NT2/D1 (cell line): Measurements from ENCODE around the gene TMC8.
"Not testable (repeated sequence)": the region's sequence is repeated elsewhere in the genome, so short reads cannot be mapped to it uniquely, and the experiment has no call there.

Experiments used
- DNase-seq: peaks from one replicate; pipeline ENCODE4 v3.0.0-alpha.2; 2011; ENCODE audit warnings: low read depth, low spot score
- H3K27me3 ChIP-seq: 2 replicates; pipeline ENCODE4 v1.6.0; 2011; ENCODE audit warnings: mild to moderate bottlenecking; ENCODE audit not compliant: insufficient read length, insufficient read depth
- H3K36me3 ChIP-seq: 2 replicates; pipeline ENCODE4 v1.6.1; 2011; ENCODE audit warnings: mild to moderate bottlenecking, low read length, mixed read lengths; ENCODE audit not compliant: insufficient read depth, insufficient read length
- H3K4me1 ChIP-seq: 2 replicates; pipeline ENCODE4 v1.5.1; 2011; ENCODE audit not compliant: insufficient read depth, insufficient read length
- H3K4me3 ChIP-seq: 2 replicates; pipeline ENCODE4 v1.5.1; 2011; ENCODE audit warnings: low read depth; ENCODE audit not compliant: insufficient read length
- H3K9ac ChIP-seq: 2 replicates; pipeline ENCODE4 v1.6.0; 2011; ENCODE audit warnings: low read depth; ENCODE audit not compliant: insufficient read length
- H3K9me3 ChIP-seq: 2 replicates; pipeline ENCODE4 v1.5.1; 2011; ENCODE audit warnings: mild to moderate bottlenecking, low read length; ENCODE audit not compliant: insufficient read depth
- SUZ12 ChIP-seq: IDR thresholded peaks from 2 replicates; pipeline ENCODE4 v1.6.1; 2011; ENCODE audit not compliant: insufficient read length, insufficient read depth; ENCODE audit errors: extremely low read depth
- YY1 ChIP-seq: IDR thresholded peaks from 2 replicates; pipeline ENCODE4 v1.6.1; 2011; ENCODE audit not compliant: insufficient read length, insufficient read depth
- ZNF274 ChIP-seq: IDR thresholded peaks from 2 replicates; pipeline ENCODE4 v1.6.1; 2011; ENCODE audit warnings: mild to moderate bottlenecking, low read depth, low read length

The TMC8 gene, protein sequence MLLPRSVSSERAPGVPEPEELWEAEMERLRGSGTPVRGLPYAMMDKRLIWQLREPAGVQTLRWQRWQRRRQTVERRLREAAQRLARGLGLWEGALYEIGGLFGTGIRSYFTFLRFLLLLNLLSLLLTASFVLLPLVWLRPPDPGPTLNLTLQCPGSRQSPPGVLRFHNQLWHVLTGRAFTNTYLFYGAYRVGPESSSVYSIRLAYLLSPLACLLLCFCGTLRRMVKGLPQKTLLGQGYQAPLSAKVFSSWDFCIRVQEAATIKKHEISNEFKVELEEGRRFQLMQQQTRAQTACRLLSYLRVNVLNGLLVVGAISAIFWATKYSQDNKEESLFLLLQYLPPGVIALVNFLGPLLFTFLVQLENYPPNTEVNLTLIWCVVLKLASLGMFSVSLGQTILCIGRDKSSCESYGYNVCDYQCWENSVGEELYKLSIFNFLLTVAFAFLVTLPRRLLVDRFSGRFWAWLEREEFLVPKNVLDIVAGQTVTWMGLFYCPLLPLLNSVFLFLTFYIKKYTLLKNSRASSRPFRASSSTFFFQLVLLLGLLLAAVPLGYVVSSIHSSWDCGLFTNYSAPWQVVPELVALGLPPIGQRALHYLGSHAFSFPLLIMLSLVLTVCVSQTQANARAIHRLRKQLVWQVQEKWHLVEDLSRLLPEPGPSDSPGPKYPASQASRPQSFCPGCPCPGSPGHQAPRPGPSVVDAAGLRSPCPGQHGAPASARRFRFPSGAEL

DNA sequence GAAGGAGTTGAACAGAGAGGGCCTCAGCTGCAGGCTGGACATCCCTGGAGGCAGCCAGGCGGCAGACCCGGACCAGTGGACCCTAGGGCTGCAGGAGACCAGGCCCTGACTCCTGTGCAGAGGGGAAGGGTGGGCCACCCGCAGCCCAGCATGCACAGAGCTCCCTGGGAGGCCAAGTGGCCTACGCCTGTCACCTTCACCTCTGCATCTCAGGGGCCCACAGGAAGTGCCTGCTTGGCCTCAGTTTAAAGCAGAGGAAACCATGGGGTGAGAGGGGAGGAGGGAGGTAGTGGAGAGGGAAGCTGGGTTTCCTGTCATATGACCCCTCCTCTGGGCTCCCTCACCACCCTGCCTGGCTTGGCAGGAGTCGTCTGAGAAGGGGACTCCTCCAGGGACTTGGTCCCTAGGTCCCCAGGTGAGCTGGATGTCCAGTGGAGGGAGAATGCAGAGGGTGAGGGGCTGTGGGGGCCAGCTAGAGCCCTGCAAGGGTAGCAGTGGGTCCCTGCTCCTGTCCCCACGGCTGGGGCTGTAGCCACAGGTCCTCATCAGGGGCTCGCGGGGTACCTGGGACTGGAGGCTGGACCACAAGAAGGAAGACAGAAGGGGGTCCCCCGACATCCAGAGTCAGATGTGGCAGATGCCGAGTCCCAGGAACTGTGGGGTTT, at the start of gene TMC8:
Gene TMC8 (plus strand): TSS at position 335 of the 665 bp plus-strand sequence. CDS start 818 bp downstream, outside the sequence.
- Histone ChIP-seq H3K4me3 (peak within 1 kb of the TSS; percentile 29), H3K9ac (peak within 1 kb of the TSS; percentile 58), H3K4me1 (peaks cover 36% of the 10 kb centered on the region), H3K9me3 (no peaks in the 10 kb centered on the region), H3K36me3 (peaks cover 8% of the 10 kb centered on the region), H3K27me3 (peaks cover 37% of the 10 kb centered on the region)
- no peak for DNase-seq
- TF ChIP-seq YY1 (no peak), SUZ12 (no peak), ZNF274 (no peak)

DNA sequence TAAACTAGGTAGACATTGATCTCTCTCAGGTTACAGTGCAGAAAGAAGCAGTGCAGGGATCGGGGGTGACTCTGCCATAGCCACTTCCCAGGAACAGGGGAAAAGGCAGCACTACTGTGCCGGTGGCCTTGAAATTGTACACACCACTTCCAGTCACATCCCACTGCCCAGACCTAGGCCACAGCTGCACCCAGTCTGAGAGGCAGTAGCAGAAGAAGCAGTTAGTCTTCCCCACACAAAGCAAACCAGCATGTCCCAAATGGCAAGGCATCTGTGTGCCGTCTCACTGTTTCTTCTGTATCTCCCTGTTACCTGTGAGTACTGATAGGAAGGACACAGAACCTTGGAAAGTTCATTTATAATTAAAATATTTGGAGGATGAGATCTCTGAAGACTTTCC, 49.0 kb upstream of the TMC8 start:
- no peaks in the 10 kb centered on the region for H3K9me3 ChIP-seq
- no peak overlapping the region for H3K4me3 ChIP-seq
- DNase-seq: no peak
- no peaks in the 10 kb centered on the region for H3K27me3 ChIP-seq
- no peaks in the 10 kb centered on the region for H3K4me1 ChIP-seq
- H3K9ac ChIP-seq: peak overlapping the region; percentile 17
- H3K36me3 ChIP-seq: peaks cover 39% of the 10 kb centered on the region
- TF ChIP-seq YY1: no peak
- no peak for TF ChIP-seq SUZ12
- TF ChIP-seq ZNF274: no peak

DNA sequence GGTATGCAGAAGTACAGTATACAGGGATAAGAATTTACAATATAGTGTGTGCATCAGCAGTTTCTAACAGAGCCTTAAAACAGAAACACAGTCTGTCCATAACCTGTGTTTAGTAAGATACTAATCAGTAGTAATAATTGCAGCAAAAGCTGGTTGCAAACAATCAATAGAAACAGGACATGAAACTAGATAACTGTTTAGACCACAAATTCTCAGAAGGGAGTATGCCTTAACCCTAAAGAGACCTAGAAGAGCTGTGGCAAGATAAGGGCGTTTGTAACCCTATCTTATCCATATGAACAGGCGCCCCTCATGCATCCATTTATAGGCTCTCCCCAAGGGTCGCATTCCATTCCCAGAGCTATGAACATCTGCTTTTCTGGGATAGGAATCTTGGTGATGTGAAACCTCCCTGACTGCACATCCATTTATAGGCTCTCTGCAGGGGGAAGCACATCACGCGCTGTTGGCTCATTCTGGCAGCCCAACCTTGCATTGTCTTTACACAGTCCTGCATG, 48.2 kb upstream of the TMC8 start:
- DNase-seq, H3K4me1 ChIP-seq, H3K4me3 ChIP-seq, H3K27me3 ChIP-seq, H3K9ac ChIP-seq, H3K9me3 ChIP-seq: not testable (repeated sequence)
- peaks cover 46% of the 10 kb centered on the region for H3K36me3 ChIP-seq

DNA sequence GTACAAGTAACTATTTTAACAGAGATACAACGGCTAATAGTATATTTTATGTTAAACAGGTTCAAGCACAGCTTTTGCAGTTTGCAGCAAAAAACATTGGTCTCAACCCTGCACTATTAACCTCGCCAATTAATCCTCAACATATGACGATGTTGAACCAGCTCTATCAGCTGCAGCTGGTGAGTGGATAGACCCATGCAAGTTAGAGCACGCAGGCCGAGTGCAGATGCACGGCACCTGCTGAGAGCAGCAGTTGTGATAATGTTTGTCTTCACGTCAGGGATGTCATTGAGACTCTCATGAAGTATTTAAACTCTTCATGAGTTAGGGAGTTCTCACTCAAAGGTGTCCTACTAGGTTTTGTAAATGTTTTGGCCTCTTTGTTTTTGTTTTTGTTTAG, 47.6 kb upstream of the TMC8 start:
- H3K4me1 ChIP-seq: no peaks in the 10 kb centered on the region
- H3K36me3 ChIP-seq: peaks cover 45% of the 10 kb centered on the region
- no peak for DNase-seq
- TF ChIP-seq ZNF274: no peak
- TF ChIP-seq YY1: no peak
- TF ChIP-seq SUZ12: no peak
- H3K27me3 ChIP-seq: no peaks in the 10 kb centered on the region
- H3K9me3 ChIP-seq: no peaks in the 10 kb centered on the region
- H3K4me3 ChIP-seq: no peak overlapping the region
- no peak overlapping the region for H3K9ac ChIP-seq

DNA sequence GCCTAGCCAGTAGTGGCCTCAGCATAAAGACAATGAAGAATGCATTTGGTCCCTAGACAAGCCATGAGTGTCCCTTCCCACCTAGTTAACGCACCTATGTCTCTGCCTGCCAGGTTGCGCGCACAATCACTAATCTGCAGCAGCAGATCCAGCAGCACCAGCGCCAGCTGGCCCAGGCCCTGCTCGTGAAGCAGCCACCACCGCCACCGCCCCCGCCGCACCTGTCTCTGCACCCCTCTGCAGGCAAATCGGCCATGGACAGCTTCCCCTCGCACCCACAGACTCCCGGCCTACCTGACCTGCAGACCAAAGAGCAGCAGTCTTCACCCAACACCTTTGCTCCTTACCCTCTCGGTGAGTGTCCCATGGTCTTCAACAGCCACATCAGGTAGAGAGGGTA, 43.8 kb upstream of the TMC8 start:
- Histone ChIP-seq H3K27me3 (no peaks in the 10 kb centered on the region), H3K9me3 (no peaks in the 10 kb centered on the region), H3K4me3 (no peak overlapping the region), H3K4me1 (no peaks in the 10 kb centered on the region), H3K9ac (no peak overlapping the region), H3K36me3 (peaks cover 40% of the 10 kb centered on the region)
- no peak for TF ChIP-seq YY1
- TF ChIP-seq SUZ12: no peak
- no peak for TF ChIP-seq ZNF274
- no peak for DNase-seq

DNA sequence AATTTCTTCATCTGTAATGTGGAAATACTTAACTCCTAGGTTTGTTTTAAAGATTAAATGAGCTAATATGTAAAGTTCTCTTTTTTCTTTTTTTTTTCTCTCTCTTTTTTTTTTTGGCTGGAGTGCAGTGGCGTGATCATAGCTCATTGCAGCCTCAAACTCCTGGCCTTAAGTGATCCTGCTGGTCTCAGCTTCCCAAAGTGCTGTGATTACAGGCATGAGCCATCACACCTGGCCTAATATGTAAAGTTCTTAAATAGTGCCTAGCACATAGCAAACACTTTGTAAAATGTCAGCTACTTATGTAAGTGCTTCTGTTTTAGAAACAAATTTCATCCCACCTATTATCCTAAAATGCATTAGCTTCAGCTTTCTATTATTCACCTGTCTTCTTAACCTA, 42.0 kb upstream of the TMC8 start:
- no peaks in the 10 kb centered on the region for H3K9me3 ChIP-seq
- H3K4me3 ChIP-seq: no peak overlapping the region
- H3K4me1 ChIP-seq: no peaks in the 10 kb centered on the region
- no peak for TF ChIP-seq YY1
- peaks cover 51% of the 10 kb centered on the region for H3K36me3 ChIP-seq
- no peak overlapping the region for H3K9ac ChIP-seq
- no peak for DNase-seq
- no peaks in the 10 kb centered on the region for H3K27me3 ChIP-seq

DNA sequence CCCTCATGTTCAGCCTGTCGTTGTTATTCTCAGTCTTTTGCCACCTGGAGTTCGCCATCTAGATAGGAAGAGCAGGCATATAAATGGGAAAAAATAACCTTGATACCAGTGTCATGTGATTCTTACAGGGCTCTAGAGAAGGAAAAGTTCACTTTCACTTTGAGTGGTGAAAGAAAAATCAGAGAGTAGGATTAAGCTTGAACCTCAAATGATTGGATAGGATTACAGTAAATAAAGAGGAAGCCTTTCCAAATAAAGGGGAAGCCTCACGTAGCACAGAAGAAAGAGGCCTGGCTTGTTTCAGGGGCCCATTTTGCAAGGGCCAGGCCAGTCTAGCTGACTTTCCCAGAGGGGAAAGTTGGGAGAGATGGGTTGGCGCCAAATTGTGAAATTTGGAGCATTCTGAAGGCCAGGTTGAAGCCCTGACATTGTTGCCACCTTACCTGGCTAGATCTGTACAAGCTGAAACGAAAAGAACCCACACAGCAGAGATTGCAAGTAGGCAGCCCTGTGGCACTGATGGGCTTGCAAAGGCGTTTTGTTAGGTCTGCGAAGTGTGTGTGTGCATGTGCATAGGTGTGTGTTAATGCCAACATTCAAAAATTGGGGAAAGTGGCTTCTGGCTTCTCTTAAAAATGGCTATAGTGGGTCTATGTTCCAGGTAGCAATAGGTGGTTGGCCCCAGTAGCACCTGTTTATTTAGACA, 40.8 kb upstream of the TMC8 start:
- Histone ChIP-seq H3K4me3 (no peak overlapping the region), H3K9ac (no peak overlapping the region), H3K9me3 (no peaks in the 10 kb centered on the region), H3K36me3 (peaks cover 59% of the 10 kb centered on the region), H3K4me1 (no peaks in the 10 kb centered on the region), H3K27me3 (no peaks in the 10 kb centered on the region)
- no peak for TF ChIP-seq SUZ12
- TF ChIP-seq ZNF274: no peak
- no peak for TF ChIP-seq YY1
- DNase-seq: no peak
